Breast epithelium (tissue), 3 donors: Measurements from ENCODE around the gene UBR2.

Experiments
- CTCF ChIP-seq, 3 donors: fragments of 450-650 bp; IDR thresholded peaks; one replicate each; pipeline ENCODE4 v1.5.1; 2016 to 2017; ENCODE audit warnings: antibody characterized with exemption in 3 of 3, mild to moderate bottlenecking in 3 of 3, moderate library complexity in 3 of 3
- POLR2A ChIP-seq: fragments of 450-650 bp; IDR thresholded peaks from one replicate; pipeline ENCODE4 v1.6.1; 2016; ENCODE audit warnings: antibody characterized with exemption, mild to moderate bottlenecking, moderate library complexity
- POLR2AphosphoS5 ChIP-seq, 3 donors: sonication (generic); formaldehyde crosslinking; IDR thresholded peaks; one replicate each; pipeline ENCODE4 v1.6.1; 2017; ENCODE audit warnings: antibody characterized with exemption in 3 of 3

- TF ChIP-seq POLR2A (no peak), POLR2AphosphoS5 (IDR thresholded peaks at IDR 0.05) (no peak), CTCF (IDR thresholded peaks at IDR 0.05) (no peak)
These were observed 60.8 kb downstream of the UBR2 start for GRCh38 chr6:42624601-42625000.
